ENCODE measurements around the gene PTPN23. TPM values are rescaled to one million over a fixed set of nuclear protein-coding genes. Genes with fewer than 3 reads are reported as not detected.
A peak's percentile ranks its signal among the peaks of the same experiment; 100 is the strongest.

The PTPN23 gene
- total and polyA plus RNA-seq, 9 of the 15 experiments (the other 6 are each of a cell fraction or from before 2014, with no cell fraction given): 0.41 to 58.7 (median 7.2) TPM

- TF ChIP-seq, protein P1, sequence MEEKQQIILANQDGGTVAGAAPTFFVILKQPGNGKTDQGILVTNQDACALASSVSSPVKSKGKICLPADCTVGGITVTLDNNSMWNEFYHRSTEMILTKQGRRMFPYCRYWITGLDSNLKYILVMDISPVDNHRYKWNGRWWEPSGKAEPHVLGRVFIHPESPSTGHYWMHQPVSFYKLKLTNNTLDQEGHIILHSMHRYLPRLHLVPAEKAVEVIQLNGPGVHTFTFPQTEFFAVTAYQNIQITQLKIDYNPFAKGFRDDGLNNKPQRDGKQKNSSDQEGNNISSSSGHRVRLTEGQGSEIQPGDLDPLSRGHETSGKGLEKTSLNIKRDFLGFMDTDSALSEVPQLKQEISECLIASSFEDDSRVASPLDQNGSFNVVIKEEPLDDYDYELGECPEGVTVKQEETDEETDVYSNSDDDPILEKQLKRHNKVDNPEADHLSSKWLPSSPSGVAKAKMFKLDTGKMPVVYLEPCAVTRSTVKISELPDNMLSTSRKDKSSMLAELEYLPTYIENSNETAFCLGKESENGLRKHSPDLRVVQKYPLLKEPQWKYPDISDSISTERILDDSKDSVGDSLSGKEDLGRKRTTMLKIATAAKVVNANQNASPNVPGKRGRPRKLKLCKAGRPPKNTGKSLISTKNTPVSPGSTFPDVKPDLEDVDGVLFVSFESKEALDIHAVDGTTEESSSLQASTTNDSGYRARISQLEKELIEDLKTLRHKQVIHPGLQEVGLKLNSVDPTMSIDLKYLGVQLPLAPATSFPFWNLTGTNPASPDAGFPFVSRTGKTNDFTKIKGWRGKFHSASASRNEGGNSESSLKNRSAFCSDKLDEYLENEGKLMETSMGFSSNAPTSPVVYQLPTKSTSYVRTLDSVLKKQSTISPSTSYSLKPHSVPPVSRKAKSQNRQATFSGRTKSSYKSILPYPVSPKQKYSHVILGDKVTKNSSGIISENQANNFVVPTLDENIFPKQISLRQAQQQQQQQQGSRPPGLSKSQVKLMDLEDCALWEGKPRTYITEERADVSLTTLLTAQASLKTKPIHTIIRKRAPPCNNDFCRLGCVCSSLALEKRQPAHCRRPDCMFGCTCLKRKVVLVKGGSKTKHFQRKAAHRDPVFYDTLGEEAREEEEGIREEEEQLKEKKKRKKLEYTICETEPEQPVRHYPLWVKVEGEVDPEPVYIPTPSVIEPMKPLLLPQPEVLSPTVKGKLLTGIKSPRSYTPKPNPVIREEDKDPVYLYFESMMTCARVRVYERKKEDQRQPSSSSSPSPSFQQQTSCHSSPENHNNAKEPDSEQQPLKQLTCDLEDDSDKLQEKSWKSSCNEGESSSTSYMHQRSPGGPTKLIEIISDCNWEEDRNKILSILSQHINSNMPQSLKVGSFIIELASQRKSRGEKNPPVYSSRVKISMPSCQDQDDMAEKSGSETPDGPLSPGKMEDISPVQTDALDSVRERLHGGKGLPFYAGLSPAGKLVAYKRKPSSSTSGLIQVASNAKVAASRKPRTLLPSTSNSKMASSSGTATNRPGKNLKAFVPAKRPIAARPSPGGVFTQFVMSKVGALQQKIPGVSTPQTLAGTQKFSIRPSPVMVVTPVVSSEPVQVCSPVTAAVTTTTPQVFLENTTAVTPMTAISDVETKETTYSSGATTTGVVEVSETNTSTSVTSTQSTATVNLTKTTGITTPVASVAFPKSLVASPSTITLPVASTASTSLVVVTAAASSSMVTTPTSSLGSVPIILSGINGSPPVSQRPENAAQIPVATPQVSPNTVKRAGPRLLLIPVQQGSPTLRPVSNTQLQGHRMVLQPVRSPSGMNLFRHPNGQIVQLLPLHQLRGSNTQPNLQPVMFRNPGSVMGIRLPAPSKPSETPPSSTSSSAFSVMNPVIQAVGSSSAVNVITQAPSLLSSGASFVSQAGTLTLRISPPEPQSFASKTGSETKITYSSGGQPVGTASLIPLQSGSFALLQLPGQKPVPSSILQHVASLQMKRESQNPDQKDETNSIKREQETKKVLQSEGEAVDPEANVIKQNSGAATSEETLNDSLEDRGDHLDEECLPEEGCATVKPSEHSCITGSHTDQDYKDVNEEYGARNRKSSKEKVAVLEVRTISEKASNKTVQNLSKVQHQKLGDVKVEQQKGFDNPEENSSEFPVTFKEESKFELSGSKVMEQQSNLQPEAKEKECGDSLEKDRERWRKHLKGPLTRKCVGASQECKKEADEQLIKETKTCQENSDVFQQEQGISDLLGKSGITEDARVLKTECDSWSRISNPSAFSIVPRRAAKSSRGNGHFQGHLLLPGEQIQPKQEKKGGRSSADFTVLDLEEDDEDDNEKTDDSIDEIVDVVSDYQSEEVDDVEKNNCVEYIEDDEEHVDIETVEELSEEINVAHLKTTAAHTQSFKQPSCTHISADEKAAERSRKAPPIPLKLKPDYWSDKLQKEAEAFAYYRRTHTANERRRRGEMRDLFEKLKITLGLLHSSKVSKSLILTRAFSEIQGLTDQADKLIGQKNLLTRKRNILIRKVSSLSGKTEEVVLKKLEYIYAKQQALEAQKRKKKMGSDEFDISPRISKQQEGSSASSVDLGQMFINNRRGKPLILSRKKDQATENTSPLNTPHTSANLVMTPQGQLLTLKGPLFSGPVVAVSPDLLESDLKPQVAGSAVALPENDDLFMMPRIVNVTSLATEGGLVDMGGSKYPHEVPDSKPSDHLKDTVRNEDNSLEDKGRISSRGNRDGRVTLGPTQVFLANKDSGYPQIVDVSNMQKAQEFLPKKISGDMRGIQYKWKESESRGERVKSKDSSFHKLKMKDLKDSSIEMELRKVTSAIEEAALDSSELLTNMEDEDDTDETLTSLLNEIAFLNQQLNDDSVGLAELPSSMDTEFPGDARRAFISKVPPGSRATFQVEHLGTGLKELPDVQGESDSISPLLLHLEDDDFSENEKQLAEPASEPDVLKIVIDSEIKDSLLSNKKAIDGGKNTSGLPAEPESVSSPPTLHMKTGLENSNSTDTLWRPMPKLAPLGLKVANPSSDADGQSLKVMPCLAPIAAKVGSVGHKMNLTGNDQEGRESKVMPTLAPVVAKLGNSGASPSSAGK (IDR thresholded peaks at IDR 0.05): peak; percentile 64
- TF ChIP-seq, protein P2, sequence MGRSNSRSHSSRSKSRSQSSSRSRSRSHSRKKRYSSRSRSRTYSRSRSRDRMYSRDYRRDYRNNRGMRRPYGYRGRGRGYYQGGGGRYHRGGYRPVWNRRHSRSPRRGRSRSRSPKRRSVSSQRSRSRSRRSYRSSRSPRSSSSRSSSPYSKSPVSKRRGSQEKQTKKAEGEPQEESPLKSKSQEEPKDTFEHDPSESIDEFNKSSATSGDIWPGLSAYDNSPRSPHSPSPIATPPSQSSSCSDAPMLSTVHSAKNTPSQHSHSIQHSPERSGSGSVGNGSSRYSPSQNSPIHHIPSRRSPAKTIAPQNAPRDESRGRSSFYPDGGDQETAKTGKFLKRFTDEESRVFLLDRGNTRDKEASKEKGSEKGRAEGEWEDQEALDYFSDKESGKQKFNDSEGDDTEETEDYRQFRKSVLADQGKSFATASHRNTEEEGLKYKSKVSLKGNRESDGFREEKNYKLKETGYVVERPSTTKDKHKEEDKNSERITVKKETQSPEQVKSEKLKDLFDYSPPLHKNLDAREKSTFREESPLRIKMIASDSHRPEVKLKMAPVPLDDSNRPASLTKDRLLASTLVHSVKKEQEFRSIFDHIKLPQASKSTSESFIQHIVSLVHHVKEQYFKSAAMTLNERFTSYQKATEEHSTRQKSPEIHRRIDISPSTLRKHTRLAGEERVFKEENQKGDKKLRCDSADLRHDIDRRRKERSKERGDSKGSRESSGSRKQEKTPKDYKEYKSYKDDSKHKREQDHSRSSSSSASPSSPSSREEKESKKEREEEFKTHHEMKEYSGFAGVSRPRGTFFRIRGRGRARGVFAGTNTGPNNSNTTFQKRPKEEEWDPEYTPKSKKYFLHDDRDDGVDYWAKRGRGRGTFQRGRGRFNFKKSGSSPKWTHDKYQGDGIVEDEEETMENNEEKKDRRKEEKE (IDR thresholded peaks at IDR 0.05; ENCODE audit: borderline replicate concordance in 1 of 2, control insufficient read depth in 1 of 2, low read depth in 2 of 2, low read length in 1 of 2): no peak
- TF ChIP-seq PRMT5 (CRISPR knock-in tag; IDR thresholded peaks at IDR 0.05) (no peak), ZNF507 (tag; conservative IDR thresholded peaks at IDR 0.05) (no peak), RBM34 (IDR thresholded peaks at IDR 0.05; ENCODE audit: borderline replicate concordance, insufficient read depth, low read length) (no peak), ZBTB33 (CRISPR knock-in tag; IDR thresholded peaks at IDR 0.05) (peak; percentile 97), ZNF175 (CRISPR knock-in tag; IDR thresholded peaks at IDR 0.05; ENCODE audit: low read depth) (peak; percentile 46; the same call in 1 of the 2 replicates)
Measured at GRCh38 chr3:47405820-47406761, 25.3 kb downstream of the PTPN23 start (continued).
